Measurements from ENCODE around the gene CHML.

Gene CHML

GRCh38 chr1:241648159-241648558 is 8.0 kb upstream of the CHML start:
- DNase-seq (ENCODE audit: low read depth, low spot score): no peak
- CTCF ChIA-PET: no interaction called here
- H3K4me3 ChIP-seq (ENCODE audit: low read depth, low read length): no peak overlapping the region
- TF ChIP-seq CTCF (IDR thresholded peaks at IDR 0.05; ENCODE audit: insufficient read depth, low read length, missing control alignments): no peak
- POLR2A ChIA-PET: no interaction called here

GRCh38 chr1:241647658-241648057 is 7.5 kb upstream of the CHML start:
- ChIA-PET POLR2A (no interaction called here), CTCF (no interaction called here)
- no peak for TF ChIP-seq CTCF (IDR thresholded peaks at IDR 0.05; ENCODE audit: insufficient read depth, low read length, missing control alignments)
- DNase-seq (ENCODE audit: low read depth, low spot score): no peak
- no peak overlapping the region for H3K4me3 ChIP-seq (ENCODE audit: low read depth, low read length)

- POLR2A ChIA-PET: no interaction called here
- DNase-seq (ENCODE audit: low read depth, low spot score): no peak
- no peak for TF ChIP-seq CTCF (IDR thresholded peaks at IDR 0.05; ENCODE audit: insufficient read depth, low read length, missing control alignments)
- no peak overlapping the region for H3K4me3 ChIP-seq (ENCODE audit: low read depth, low read length)
- CTCF ChIA-PET: interaction anchor here (1.6 kb wide), 1 partner anchor 12 kb away, joined by 4 read pairs; no protein-coding TSS in a partner anchor
Observed at GRCh38 chr1:241646201-241646600, 6.0 kb upstream of the CHML start.

GRCh38 chr1:241645199-241645598 is 5.0 kb upstream of the CHML start:
- CTCF ChIA-PET: interaction anchor here (1.6 kb wide), 1 partner anchor 13 kb away, joined by 4 read pairs; no protein-coding TSS in a partner anchor
- H3K4me3 ChIP-seq (ENCODE audit: low read depth, low read length): no peak overlapping the region
- no peak for DNase-seq (ENCODE audit: low read depth, low spot score)
- POLR2A ChIA-PET: no interaction called here
- no peak for TF ChIP-seq CTCF (IDR thresholded peaks at IDR 0.05; ENCODE audit: insufficient read depth, low read length, missing control alignments)

- H3K4me3 ChIP-seq (ENCODE audit: low read depth, low read length): no peak overlapping the region
- no peak for TF ChIP-seq CTCF (IDR thresholded peaks at IDR 0.05; ENCODE audit: insufficient read depth, low read length, missing control alignments)
- DNase-seq (ENCODE audit: low read depth, low spot score): no peak
- CTCF ChIA-PET: no interaction called here
- POLR2A ChIA-PET: no interaction called here
Observed at GRCh38 chr1:241644259-241644658, 4.1 kb upstream of the CHML start.

- CTCF ChIA-PET: no interaction called here
- DNase-seq (ENCODE audit: low read depth, low spot score): no peak
- POLR2A ChIA-PET: no interaction called here
- no peak overlapping the region for H3K4me3 ChIP-seq (ENCODE audit: low read depth, low read length)
- no peak for TF ChIP-seq CTCF (IDR thresholded peaks at IDR 0.05; ENCODE audit: insufficient read depth, low read length, missing control alignments)
Observed at GRCh38 chr1:241642593-241642944, 2.4 kb upstream of the CHML start.
